ENCODE measurements around the gene CD164L2. TPM values are rescaled to one million over a fixed set of nuclear protein-coding genes. Genes with fewer than 3 reads are reported as not detected.

CD164L2 gene
- total RNA-seq, 2 experiments from 2014 or later = not detected

DNA sequence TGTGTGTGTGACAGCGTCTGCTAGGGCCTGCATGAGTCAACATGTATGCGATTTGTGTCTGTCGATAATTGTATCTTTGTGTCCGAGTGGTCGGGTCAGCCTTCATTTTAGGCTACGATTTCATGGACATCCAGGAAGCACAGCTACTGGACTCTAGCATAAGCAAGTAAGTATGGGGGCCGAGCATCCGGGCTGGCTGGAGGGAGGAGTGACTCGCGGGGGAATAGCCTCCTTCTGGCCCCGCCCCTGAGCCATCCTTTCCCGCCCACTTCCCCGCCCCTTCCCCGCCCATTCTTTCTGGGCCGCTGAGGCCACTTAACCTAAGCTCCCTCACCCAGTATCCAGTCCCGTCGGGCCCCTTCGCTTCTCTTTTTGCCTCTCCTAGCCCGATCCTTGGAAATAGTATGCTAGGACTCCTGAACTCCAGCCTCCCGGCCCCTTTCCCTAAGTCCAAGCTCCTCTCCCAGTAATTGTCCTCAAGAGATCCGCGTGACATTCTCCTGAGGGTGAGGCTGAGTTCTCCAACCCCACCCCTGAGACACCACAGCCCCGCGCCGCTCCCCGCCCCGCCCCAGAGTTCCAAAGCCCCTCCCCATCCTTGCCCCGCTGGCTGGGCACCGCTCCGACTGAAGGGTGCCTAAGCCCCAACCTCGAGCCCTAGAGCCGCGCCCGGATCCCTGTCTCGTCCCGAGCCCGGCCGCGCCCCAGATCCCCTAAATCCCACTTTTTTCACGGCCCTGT is 17.6 kb downstream of the CD164L2 start:
- Mint-ChIP-seq H3K4me1 (peaks cover 27% of the 10 kb centered on the region), H3K27me3 (no peaks in the 10 kb centered on the region), H3K27ac (peak overlapping the region; percentile 69), H3K9me3 (no peaks in the 10 kb centered on the region), H3K36me3 (no peaks in the 10 kb centered on the region), H3K4me3 (peak overlapping the region; percentile 84)
- DNase-seq = peak; percentile 70

DNA sequence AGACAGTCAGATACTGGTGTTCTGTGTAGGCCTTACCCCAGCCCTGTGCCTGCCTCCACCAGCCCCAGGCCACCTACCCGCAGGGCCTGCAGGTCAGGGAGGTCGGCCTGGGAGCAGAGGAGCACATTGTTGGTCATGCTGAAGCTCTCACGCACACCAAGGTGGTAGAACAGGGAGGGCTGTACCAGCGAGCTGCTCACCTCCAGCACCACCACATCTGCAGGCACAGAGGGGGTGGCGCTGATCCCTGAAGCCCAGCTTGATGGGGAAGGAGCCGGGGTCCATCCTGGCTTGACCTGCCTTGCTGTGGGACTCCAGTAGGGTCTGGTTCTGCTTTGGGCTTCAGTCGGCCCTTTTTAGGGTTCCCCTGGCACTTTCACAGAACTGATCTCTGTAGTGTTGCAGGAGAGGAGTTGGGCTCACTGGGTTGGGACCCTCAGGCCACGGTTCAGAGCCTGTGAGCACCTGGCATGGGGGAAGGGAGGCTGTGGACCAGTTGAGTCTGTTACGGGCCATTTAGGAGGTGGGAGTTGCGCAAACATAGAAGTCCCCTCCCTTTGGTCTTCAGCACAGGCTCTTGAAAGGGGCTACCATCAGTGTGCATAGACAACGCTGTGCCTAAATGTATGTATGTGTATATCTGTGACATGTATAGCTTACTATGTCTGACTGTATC is 18.3 kb downstream of the CD164L2 start:
- no peak for DNase-seq
- no peak overlapping the region for H3K27ac Mint-ChIP-seq
- H3K36me3 Mint-ChIP-seq = no peaks in the 10 kb centered on the region
- peak overlapping the region; percentile 84 for H3K4me3 Mint-ChIP-seq
- H3K27me3 Mint-ChIP-seq = no peaks in the 10 kb centered on the region
- no peaks in the 10 kb centered on the region for H3K9me3 Mint-ChIP-seq
- H3K4me1 Mint-ChIP-seq = peaks cover 30% of the 10 kb centered on the region

- H3K27ac Mint-ChIP-seq = no peak overlapping the region
- H3K4me1 Mint-ChIP-seq = peaks cover 28% of the 10 kb centered on the region
- H3K27me3 Mint-ChIP-seq = peaks cover 2% of the 10 kb centered on the region
- no peaks in the 10 kb centered on the region for H3K36me3 Mint-ChIP-seq
- no peak for DNase-seq
- H3K9me3 Mint-ChIP-seq = no peaks in the 10 kb centered on the region
- no peak overlapping the region for H3K4me3 Mint-ChIP-seq
Measured at GRCh38 chr1:27363766-27364695, 19.1 kb downstream of the CD164L2 start.

DNA sequence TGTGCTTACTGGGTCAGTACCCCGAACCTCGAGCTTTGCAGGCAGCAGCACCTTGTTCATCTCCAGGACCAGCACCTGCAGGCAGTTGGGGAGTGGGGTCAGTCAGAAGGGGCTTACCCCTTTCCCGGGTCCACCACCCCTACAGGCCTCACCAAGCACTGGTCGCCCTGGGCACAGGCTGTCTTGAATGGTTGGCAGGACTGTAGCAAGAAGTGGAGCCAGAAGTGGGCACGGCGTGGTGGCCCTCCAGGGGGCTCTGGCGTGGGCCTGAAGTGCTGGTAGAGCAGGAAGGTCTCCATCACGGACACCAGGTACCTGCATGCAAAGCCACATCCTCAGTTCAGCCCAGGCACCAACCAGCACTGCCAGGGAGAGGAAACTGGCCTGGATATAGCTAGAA is 21.6 kb downstream of the CD164L2 start:
- H3K36me3 Mint-ChIP-seq = no peaks in the 10 kb centered on the region
- H3K27ac Mint-ChIP-seq = no peak overlapping the region
- no peaks in the 10 kb centered on the region for H3K9me3 Mint-ChIP-seq
- peaks cover 37% of the 10 kb centered on the region for H3K4me1 Mint-ChIP-seq
- peaks cover 4% of the 10 kb centered on the region for H3K27me3 Mint-ChIP-seq
- no peak for DNase-seq
- H3K4me3 Mint-ChIP-seq = no peak overlapping the region

- Mint-ChIP-seq H3K4me3 (no peak overlapping the region), H3K9me3 (no peaks in the 10 kb centered on the region), H3K36me3 (no peaks in the 10 kb centered on the region)
Measured at GRCh38 chr1:27361044-27361402, 22.1 kb downstream of the CD164L2 start.

DNA sequence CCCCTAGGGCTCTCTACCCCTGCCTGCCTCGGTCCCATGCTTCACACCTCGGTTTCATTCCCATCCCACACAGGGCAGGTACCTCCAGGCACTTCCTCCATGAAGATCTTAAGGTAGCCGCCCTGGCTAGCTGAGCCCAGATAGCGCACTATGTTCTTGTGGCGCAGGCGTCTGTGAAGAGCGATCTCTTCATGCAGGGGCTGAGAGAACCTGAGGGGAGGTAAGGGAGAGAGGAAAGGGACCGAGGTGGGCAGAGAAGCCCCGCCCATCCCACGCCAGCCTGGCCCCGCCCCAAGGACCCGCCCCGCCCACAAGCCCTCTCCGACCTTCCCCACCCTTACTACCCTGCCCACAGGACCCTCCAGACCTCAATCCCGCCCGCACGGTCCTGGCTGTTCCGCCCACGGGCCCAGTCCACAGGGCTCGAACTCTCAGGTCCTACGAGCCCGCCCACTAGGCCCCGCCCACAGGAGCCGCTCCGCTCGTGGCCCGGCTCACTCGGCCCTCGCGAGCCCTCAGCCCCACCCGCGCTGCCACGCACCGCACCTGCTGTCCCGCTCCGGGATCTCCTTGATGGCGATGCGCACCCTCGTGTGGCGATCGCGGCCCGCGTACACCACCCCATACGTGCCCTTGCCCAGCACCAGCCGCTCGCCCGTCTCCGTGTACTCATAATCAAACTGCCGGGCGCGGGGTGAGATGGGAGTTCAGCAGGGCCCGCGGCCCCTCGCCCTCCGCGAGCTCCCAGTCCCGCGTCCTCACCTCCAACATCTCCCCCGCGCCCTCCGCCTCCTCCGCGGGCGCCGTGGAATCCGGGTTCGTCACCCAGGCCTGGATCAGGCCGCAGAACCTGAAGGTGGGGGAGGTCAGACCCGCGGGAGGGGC is 22.7 kb downstream of the CD164L2 start:
- Mint-ChIP-seq H3K27me3 (peaks cover 4% of the 10 kb centered on the region), H3K36me3 (peaks cover 4% of the 10 kb centered on the region), H3K4me3 (peak overlapping the region; percentile 68), H3K9me3 (no peaks in the 10 kb centered on the region), H3K27ac (no peak overlapping the region), H3K4me1 (peaks cover 44% of the 10 kb centered on the region)
- DNase-seq = peak; percentile 27

More at GRCh38 chr1:27361044-27361402, 22.1 kb downstream of the CD164L2 start:
- Mint-ChIP-seq H3K4me1 (peaks cover 43% of the 10 kb centered on the region), H3K27ac (no peak overlapping the region), H3K27me3 (peaks cover 4% of the 10 kb centered on the region)
- no peak for DNase-seq

DNA sequence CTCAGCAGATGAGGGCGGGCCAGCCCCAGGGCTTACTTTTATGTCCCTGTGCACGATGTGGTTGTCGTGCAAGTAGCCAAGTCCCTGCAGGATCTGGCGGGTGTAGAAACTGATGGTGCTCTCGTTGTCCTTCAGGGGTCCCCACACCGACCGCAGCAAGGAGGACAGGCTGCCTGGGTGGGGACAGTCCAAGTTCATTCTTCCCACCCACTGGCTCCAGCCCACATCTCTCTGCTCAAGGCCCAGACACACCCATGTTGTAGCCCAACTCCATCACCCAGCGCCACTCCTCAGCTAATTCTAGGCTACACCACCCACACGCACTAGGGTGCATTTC is 23.3 kb downstream of the CD164L2 start:
- no peak overlapping the region for H3K27ac Mint-ChIP-seq

DNA sequence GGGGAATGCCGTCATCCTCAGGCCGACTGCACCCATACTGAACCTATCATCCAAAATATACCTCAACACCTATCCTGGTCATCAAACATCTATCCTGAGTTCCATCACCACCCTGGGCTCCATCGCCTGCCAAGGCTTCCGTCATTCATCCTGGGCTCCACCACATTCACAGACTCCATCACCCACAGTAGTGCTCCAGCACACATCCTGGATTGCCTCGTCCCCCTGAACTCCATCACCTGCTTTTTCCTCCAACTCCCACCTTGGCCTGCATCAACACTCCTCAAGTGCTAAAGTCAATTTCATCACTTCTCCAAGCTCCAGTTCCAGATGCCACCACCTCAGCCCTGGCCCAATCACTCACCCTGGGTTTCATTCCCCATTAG is 24.2 kb downstream of the CD164L2 start:
- no peak overlapping the region for H3K27ac Mint-ChIP-seq
- DNase-seq = no peak
- H3K36me3 Mint-ChIP-seq = peaks cover 4% of the 10 kb centered on the region
- H3K27me3 Mint-ChIP-seq = peaks cover 4% of the 10 kb centered on the region
- H3K4me1 Mint-ChIP-seq = peaks cover 37% of the 10 kb centered on the region
- no peaks in the 10 kb centered on the region for H3K9me3 Mint-ChIP-seq
- no peak overlapping the region for H3K4me3 Mint-ChIP-seq

More for the DNA sequence above, 23.3 kb downstream of the CD164L2 start:
- Mint-ChIP-seq H3K36me3 (peaks cover 4% of the 10 kb centered on the region), H3K4me3 (peak overlapping the region; percentile 68), H3K4me1 (peaks cover 40% of the 10 kb centered on the region), H3K9me3 (no peaks in the 10 kb centered on the region), H3K27me3 (peaks cover 4% of the 10 kb centered on the region)
- no peak for DNase-seq

DNA sequence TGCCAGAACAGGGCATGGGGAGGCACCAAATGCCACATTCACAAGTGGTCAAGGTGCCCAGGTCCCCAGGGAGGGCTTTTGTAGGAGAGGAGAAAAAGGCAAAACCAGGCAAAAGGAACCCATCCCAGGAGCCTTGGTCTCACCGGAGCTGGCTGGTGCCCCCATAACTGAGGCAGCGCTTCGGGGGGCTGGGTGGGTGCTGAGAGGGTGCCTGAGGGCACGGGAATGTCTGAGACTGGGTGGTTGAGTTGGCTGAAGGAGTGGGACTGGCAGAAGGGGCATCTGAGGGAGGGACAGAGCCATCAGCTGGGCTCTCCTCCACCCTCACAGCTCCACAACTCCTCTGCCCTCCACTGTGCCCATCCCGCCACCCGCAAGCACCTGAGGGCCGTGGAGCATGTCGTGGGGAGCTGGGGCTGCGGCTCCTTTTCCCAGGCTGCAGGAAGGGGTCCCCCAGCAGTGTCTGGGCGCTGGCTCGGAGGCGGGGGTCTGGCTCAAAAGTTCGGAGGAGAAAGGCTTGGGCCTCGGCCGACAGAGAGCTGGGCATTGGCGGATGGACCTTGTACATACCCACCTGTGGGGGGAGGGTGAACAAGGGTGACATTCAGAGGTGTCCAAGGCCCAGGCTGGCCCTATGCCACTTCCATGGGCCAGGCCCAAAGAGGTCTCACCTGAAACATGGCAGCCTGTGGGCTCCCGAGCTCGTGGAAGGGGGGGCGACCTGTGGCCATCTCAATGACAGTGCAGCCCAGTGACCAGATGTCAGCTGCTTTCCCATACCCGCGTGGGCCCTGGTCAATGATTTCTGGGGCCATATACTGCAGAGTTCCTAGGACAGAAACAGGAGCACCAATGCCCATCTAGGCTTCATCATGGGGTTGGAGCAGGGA is 24.9 kb downstream of the CD164L2 start:
- Mint-ChIP-seq H3K27me3 (peaks cover 4% of the 10 kb centered on the region), H3K4me1 (peaks cover 37% of the 10 kb centered on the region), H3K9me3 (no peaks in the 10 kb centered on the region), H3K27ac (no peak overlapping the region), H3K36me3 (peaks cover 4% of the 10 kb centered on the region), H3K4me3 (no peak overlapping the region)
- DNase-seq = no peak

- Mint-ChIP-seq H3K36me3 (peaks cover 4% of the 10 kb centered on the region), H3K4me3 (peak overlapping the region; percentile 65), H3K27ac (peak overlapping the region; percentile 63), H3K27me3 (peaks cover 4% of the 10 kb centered on the region), H3K4me1 (peaks cover 37% of the 10 kb centered on the region), H3K9me3 (no peaks in the 10 kb centered on the region)
- peak; percentile 83 for DNase-seq
Measured at GRCh38 chr1:27357281-27358037, 25.7 kb downstream of the CD164L2 start.

- peak; percentile 57 for DNase-seq
- H3K27me3 Mint-ChIP-seq = peaks cover 4% of the 10 kb centered on the region
- H3K36me3 Mint-ChIP-seq = peaks cover 4% of the 10 kb centered on the region
- peaks cover 37% of the 10 kb centered on the region for H3K4me1 Mint-ChIP-seq
- H3K4me3 Mint-ChIP-seq = peak overlapping the region; percentile 65
- peak overlapping the region; percentile 63 for H3K27ac Mint-ChIP-seq
- H3K9me3 Mint-ChIP-seq = no peaks in the 10 kb centered on the region
Measured at GRCh38 chr1:27356619-27357280, 26.4 kb downstream of the CD164L2 start.

DNA sequence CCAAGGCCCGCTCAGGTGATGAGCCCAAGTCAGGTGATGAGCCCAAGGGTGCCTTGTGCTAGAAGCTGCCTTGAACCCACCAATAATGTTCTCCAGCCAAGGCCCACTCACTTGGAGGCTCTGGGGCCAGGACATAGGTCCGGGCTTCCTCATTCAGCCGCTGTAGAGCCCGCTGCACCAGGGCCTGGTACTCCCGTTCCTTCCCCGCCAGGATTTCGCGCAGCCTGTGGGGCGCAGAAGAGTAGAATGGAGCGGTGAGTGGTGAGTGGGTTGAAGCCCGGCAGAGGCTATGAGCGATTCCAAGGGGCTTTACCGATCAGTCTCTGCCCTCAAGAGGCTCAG is 26.9 kb downstream of the CD164L2 start:
- Mint-ChIP-seq H3K4me3 (no peak overlapping the region), H3K27ac (peak overlapping the region; percentile 5), H3K36me3 (peaks cover 4% of the 10 kb centered on the region)

DNA sequence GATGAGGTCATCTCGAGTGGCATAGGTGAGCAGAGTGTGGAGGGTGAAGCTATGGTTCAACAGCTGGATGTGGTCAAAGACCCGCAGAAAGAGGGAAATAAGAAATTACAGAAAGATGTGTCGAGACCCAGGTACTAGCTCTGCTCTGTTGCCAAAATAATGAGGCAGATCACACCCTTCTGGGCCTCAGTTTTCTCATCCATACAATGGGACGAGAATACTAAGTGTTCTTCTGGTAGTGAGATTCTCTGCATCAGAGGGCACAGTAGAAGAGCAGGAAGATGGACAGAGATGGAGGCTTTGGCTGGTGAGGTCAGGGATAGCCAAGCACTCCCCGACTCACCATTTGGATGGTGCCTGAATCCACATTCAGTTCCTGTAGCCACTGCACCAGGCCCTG is 27.4 kb downstream of the CD164L2 start:
- peaks cover 4% of the 10 kb centered on the region for H3K27me3 Mint-ChIP-seq
- no peaks in the 10 kb centered on the region for H3K9me3 Mint-ChIP-seq
- no peak for DNase-seq
- H3K4me1 Mint-ChIP-seq = peaks cover 37% of the 10 kb centered on the region
- no peak overlapping the region for H3K4me3 Mint-ChIP-seq
- peaks cover 4% of the 10 kb centered on the region for H3K36me3 Mint-ChIP-seq
- peak overlapping the region; percentile 28 for H3K27ac Mint-ChIP-seq

More for the DNA sequence above, 26.9 kb downstream of the CD164L2 start:
- no peak for DNase-seq
- peaks cover 4% of the 10 kb centered on the region for H3K27me3 Mint-ChIP-seq
- no peaks in the 10 kb centered on the region for H3K9me3 Mint-ChIP-seq
- peaks cover 37% of the 10 kb centered on the region for H3K4me1 Mint-ChIP-seq
